ENCODE results near the gene RNF182. TPM values are rescaled to one million over a fixed set of nuclear protein-coding genes. Genes with fewer than 3 reads are reported as not detected.

Gene RNF182
- total RNA-seq, 1 donor from 2014 or later: 4.2 TPM

GRCh38 chr6:13914351-13914750 lies 10.4 kb upstream of the RNF182 start:
- Mint-ChIP-seq H3K4me1 (peaks cover 11% of the 10 kb centered on the region), H3K27me3 (ENCODE audit: low read depth) (no peaks in the 10 kb centered on the region), H3K9me3 (no peaks in the 10 kb centered on the region), H3K27ac (no peak overlapping the region), H3K4me3 (no peak overlapping the region), H3K36me3 (no peaks in the 10 kb centered on the region)
- TF ChIP-seq CTCF (IDR thresholded peaks at IDR 0.05; ENCODE audit: unreplicated experiment): no peak
- no peak for DNase-seq (ENCODE audit: low spot score in 2 of 2, unreplicated experiment in 2 of 2)

- Mint-ChIP-seq H3K4me3 (no peak overlapping the region), H3K4me1 (peaks cover 17% of the 10 kb centered on the region), H3K27me3 (ENCODE audit: low read depth) (no peaks in the 10 kb centered on the region), H3K36me3 (no peaks in the 10 kb centered on the region), H3K9me3 (no peaks in the 10 kb centered on the region), H3K27ac (no peak overlapping the region)
- no peak for TF ChIP-seq CTCF (IDR thresholded peaks at IDR 0.05; ENCODE audit: unreplicated experiment)
- no peak for DNase-seq (ENCODE audit: low spot score in 2 of 2, unreplicated experiment in 2 of 2)
Observed at GRCh38 chr6:13915561-13916229, 9.1 kb upstream of the RNF182 start.

DNA sequence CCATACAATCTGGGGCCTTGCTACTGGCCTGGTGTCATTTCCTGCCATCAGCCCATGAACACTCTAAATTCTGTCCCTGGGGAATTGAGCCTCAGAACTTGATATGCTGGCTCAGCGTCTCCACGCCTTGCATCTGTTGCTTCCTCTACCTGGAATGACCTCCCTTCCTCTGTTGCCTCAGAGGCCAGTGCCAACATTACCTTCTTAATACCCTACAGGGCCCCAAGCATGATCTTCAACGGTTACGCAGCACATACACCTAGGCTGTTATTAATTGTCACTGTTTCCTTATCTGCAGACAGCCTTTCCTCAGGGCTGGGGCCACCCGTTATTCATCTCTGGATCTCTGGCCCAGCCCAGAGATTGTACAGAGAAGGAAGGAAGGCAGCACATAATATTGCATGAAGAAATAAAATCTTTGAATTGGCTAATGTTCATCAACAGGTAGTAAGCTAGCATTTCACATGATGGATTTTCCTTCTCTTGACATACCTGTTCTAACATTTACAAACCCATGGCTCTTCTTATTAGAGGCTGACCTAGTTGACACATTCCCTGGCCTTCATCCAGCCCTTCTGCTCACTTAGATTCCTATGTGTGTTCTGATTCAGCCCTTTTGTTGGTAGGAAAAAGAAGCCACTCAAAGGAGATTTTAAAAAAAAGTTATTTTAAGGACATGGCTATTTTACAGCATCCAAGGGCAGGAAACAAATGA lies 8.4 kb upstream of the RNF182 start:
- no peaks in the 10 kb centered on the region for H3K36me3 Mint-ChIP-seq

DNA sequence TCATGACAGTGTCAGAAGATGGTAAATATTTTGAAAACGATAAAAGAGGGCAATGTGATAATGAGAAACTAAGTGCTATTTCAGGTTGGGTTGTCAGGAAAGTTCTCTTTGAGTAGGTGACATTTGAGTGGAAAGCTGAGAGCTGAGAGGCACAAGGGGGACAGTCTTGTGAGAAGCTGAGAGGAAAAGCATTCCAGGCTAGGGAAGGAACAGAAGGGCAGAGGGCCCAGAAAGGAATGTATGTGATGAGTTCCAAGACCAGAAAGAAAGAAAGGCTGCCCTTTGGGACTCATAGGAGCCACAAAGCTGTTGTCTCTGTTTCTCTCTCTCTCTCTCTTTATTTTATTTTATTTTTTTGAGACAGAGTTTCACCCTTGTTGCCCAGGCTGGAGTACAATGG lies 7.6 kb upstream of the RNF182 start:
- DNase-seq (ENCODE audit: low spot score in 2 of 2, unreplicated experiment in 2 of 2): no peak
- no peak for TF ChIP-seq CTCF (IDR thresholded peaks at IDR 0.05; ENCODE audit: unreplicated experiment)
- Mint-ChIP-seq H3K4me3 (no peak overlapping the region), H3K27ac (no peak overlapping the region), H3K27me3 (ENCODE audit: low read depth) (no peaks in the 10 kb centered on the region), H3K4me1 (peaks cover 19% of the 10 kb centered on the region), H3K36me3 (no peaks in the 10 kb centered on the region), H3K9me3 (no peaks in the 10 kb centered on the region)

More for the DNA sequence above, 8.4 kb upstream of the RNF182 start:
- Mint-ChIP-seq H3K27ac (no peak overlapping the region), H3K4me1 (peaks cover 19% of the 10 kb centered on the region), H3K9me3 (no peaks in the 10 kb centered on the region), H3K4me3 (no peak overlapping the region), H3K27me3 (ENCODE audit: low read depth) (no peaks in the 10 kb centered on the region)
- no peak for DNase-seq (ENCODE audit: low spot score in 2 of 2, unreplicated experiment in 2 of 2)
- TF ChIP-seq CTCF (IDR thresholded peaks at IDR 0.05; ENCODE audit: unreplicated experiment): no peak

DNA sequence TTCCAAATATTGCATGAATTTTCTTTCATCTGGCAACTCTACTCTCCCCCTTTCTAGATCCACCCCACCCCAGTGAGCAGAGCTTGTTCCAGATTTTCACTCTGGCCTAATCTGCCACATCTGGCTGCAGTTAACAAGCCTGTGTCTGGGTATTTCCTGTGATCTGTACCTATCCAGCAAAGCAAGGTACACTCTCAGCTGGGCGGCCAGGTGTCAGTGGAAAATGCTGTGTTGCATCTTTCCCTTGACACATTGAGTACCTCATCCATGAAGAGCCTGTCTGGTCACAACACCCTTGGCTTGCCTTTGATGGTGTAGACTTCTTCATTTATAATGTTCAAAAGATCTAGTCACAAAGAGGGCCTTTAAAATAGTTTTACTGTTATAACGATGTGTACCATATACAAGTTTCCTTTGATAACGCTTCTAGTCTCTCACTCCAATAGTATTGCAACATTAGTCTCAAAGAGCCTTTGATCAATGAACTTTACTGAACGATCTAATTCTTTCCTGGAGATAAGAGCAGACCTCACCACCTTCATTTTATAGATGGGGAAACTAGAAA lies 6.0 kb upstream of the RNF182 start:
- TF ChIP-seq CTCF (IDR thresholded peaks at IDR 0.05; ENCODE audit: unreplicated experiment): no peak
- no peak overlapping the region for H3K27ac Mint-ChIP-seq
- no peaks in the 10 kb centered on the region for H3K36me3 Mint-ChIP-seq
- no peak overlapping the region for H3K4me3 Mint-ChIP-seq
- H3K27me3 Mint-ChIP-seq (ENCODE audit: low read depth): peaks cover 10% of the 10 kb centered on the region
- H3K9me3 Mint-ChIP-seq: no peaks in the 10 kb centered on the region
- peaks cover 22% of the 10 kb centered on the region for H3K4me1 Mint-ChIP-seq
- no peak for DNase-seq (ENCODE audit: low spot score in 2 of 2, unreplicated experiment in 2 of 2)
